Lung (tissue), 12 donors: ENCODE measurements around the gene SMYD2. TPM values are rescaled to one million over a fixed set of nuclear protein-coding genes. Genes with fewer than 3 reads are reported as not detected.

Experiments used
- ATAC-seq: fragments of 200-7000 bp; cut with Tn5 transposase; one replicate; pipeline ENCODE4 v1.9.1; 2020; ENCODE audit warnings: moderate number of reproducible peaks; ENCODE audit not compliant: insufficient read depth, low FRiP score
- DNase-seq, 3 donors: peaks; one replicate each; pipeline ENCODE4 v3.0.0-alpha.2; 2013 to 2017
- H3K27ac ChIP-seq, 2 donors: one replicate each; pipeline ENCODE4 v1.5.1; 2013; ENCODE audit warnings: mild to moderate bottlenecking in 2 of 2, moderate library complexity in 2 of 2, control low read depth in 1 of 2, inconsistent platforms in 1 of 2, low read depth in 1 of 2, low read length in 1 of 2
- H3K27me3 ChIP-seq, 3 donors: one replicate each; pipeline ENCODE4 v1.5.1; 2013; ENCODE audit warnings: low read length in 2 of 3; ENCODE audit not compliant: control insufficient read depth in 3 of 3, insufficient read depth in 3 of 3
- H3K36me3 ChIP-seq, 4 donors: one replicate each; pipeline ENCODE4 v1.5.1; 2013; ENCODE audit warnings: low read length in 4 of 4, mild to moderate bottlenecking in 1 of 4, moderate library complexity in 1 of 4; ENCODE audit not compliant: control insufficient read depth in 4 of 4, insufficient read depth in 4 of 4
- H3K4me1 ChIP-seq, 5 donors: one replicate each; pipeline ENCODE4 v1.5.1; 2013; ENCODE audit warnings: low read length in 5 of 5, mild to moderate bottlenecking in 2 of 5, moderate library complexity in 1 of 5; ENCODE audit not compliant: control insufficient read depth in 5 of 5, insufficient read depth in 5 of 5
- H3K4me3 ChIP-seq: one replicate; pipeline ENCODE4 v1.5.1; 2013; ENCODE audit warnings: mild to moderate bottlenecking, control low read depth, moderate library complexity
- H3K9ac ChIP-seq, 2 donors: one replicate each; pipeline ENCODE4 v1.5.1; 2013; ENCODE audit warnings: low read length in 2 of 2, control low read depth in 1 of 2; ENCODE audit not compliant: insufficient read depth in 1 of 2
- H3K9me3 ChIP-seq, 4 donors: one replicate each; pipeline ENCODE4 v1.5.1; 2013; ENCODE audit warnings: low read length in 3 of 4, mild to moderate bottlenecking in 1 of 4, moderate library complexity in 1 of 4; ENCODE audit not compliant: control insufficient read depth in 4 of 4, insufficient read depth in 3 of 4
- WGBS, 2 donors: extraction: QIAGEN DNeasy Blood & Tissue Kit; methylation state at CpG; one replicate each; pipeline ENCODE4 v1.1.7; 2013; 5-methylcytosine and 5-hydroxymethylcytosine counted together
- polyA plus RNA-seq, 2 donors: library from polyadenylated mRNA; stranded (reverse); fragments of 200-250 nt; gene quantifications; one replicate each; pipeline ENCODE4 v1.2.1, GENCODE V29; 2013
- total RNA-seq, 2 donors: library from RNA; depleted of rRNA in 1 of 2; stranded (reverse); fragments of >200 nt in 1 of 2; gene quantifications; one replicate each; pipeline ENCODE4 v1.2.1, GENCODE V29; 2014 to 2021
- TF ChIP-seq, protein P1 (sequence below): IDR thresholded peaks from 2 replicates; pipeline ENCODE4 v1.5.1; 2012; ENCODE audit warnings: mild to moderate bottlenecking; ENCODE audit errors: control extremely low read depth, extremely low read depth
- donor health status: control.
- donor health status: control.
- donor health status: Bipolar disorder and iron deficiency.
- donor health status: healthy.
- donor health status: DM: yes; HTN: yes; CAD: no.

The SMYD2 gene
- total and polyA plus RNA-seq, 4 donors: 20.6 to 48.6 (median 28.2) TPM

- Histone ChIP-seq H3K9me3 (no peaks in the 10 kb centered on the region), H3K27ac (peak overlapping the region; percentile 13 to 52), H3K4me3 (no peak overlapping the region), H3K27me3 (no peaks in the 10 kb centered on the region), H3K9ac (no peak overlapping the region), H3K4me1 (peaks cover 0 to 10% (median 3%) of the 10 kb centered on the region in 5 donors), H3K36me3 (peaks cover 2 to 7% (median 4%) of the 10 kb centered on the region in 4 donors)
- TF ChIP-seq, protein P1, sequence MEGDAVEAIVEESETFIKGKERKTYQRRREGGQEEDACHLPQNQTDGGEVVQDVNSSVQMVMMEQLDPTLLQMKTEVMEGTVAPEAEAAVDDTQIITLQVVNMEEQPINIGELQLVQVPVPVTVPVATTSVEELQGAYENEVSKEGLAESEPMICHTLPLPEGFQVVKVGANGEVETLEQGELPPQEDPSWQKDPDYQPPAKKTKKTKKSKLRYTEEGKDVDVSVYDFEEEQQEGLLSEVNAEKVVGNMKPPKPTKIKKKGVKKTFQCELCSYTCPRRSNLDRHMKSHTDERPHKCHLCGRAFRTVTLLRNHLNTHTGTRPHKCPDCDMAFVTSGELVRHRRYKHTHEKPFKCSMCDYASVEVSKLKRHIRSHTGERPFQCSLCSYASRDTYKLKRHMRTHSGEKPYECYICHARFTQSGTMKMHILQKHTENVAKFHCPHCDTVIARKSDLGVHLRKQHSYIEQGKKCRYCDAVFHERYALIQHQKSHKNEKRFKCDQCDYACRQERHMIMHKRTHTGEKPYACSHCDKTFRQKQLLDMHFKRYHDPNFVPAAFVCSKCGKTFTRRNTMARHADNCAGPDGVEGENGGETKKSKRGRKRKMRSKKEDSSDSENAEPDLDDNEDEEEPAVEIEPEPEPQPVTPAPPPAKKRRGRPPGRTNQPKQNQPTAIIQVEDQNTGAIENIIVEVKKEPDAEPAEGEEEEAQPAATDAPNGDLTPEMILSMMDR: no peak
- WGBS, 2 donors: 45 to 62% methylated on average over 6 of the region's 6 CpGs
- DNase-seq: peak; percentile 38 to 67 (median 59)
- no peak for ATAC-seq
Observed at GRCh38 chr1:214337511-214337910, 56.6 kb downstream of the SMYD2 start.

DNA sequence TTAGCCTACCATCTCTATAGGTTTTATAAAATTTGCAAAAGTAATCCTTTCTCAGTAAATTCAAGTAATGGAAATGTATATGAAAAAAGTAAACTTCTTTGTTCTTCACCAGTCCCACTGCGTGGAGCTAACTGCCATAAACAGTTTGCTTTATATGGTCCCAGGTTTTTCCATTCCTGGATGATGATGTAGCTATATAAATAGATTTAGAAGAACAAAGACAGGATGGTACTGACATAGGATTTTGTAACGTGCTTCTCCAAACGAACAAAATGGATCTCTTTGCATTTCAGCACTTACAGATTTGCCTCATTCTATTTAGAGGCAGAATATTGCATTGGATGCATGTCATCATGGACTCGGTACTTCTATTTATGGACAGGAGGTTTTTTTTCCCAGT is 57.3 kb downstream of the SMYD2 start:
- peak overlapping the region in 1 of 2 donors; percentile 52 for H3K27ac ChIP-seq
- no peak overlapping the region for H3K4me3 ChIP-seq

DNA sequence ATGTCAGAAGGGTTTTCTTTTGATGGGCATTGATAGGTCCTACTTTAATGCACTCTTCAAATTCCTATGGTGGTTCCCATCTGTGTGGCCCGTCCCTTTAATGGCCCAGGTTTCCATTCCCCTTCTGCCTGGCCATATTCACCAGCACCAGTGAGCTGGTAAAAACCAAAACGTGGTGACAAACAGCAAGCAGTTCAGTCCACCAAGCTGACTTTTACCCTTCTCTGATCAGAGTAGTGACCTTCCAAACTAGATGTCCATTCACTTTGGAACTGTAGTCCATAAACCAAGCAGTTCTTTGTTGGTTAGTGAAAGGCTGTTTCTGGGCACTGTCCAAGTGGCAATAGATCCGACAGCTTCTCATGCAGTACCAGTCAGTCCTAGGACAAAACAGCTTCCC is 60.5 kb downstream of the SMYD2 start:
- H3K27ac ChIP-seq: peak overlapping the region in 1 of 2 donors; percentile 42
- no peak overlapping the region for H3K4me3 ChIP-seq
- WGBS, 2 donors: 89 to 93% methylated on average over 3 of the region's 3 CpGs
- ATAC-seq: no peak
- peaks cover 0 to 10% (median 0%) of the 10 kb centered on the region in 5 donors for H3K4me1 ChIP-seq
- H3K9me3 ChIP-seq: peaks cover 0 to 7% (median 1%) of the 10 kb centered on the region in 4 donors
- TF ChIP-seq, protein P1: no peak
- no peaks in the 10 kb centered on the region for H3K27me3 ChIP-seq
- no peak overlapping the region for H3K9ac ChIP-seq
- DNase-seq: no peak
- H3K36me3 ChIP-seq: peaks cover 1 to 18% (median 10%) of the 10 kb centered on the region in 4 donors

More for the DNA sequence above, 57.3 kb downstream of the SMYD2 start:
- no peak for ATAC-seq
- TF ChIP-seq, protein P1: no peak
- H3K36me3 ChIP-seq: peaks cover 2 to 7% (median 4%) of the 10 kb centered on the region in 4 donors
- no peak for DNase-seq
- H3K9ac ChIP-seq: no peak overlapping the region
- H3K27me3 ChIP-seq: no peaks in the 10 kb centered on the region
- 65 to 72% methylated on average over 4 of the region's 4 CpGs for WGBS, 2 donors
- H3K9me3 ChIP-seq: no peaks in the 10 kb centered on the region
- peaks cover 0 to 10% (median 2%) of the 10 kb centered on the region in 5 donors for H3K4me1 ChIP-seq

DNA sequence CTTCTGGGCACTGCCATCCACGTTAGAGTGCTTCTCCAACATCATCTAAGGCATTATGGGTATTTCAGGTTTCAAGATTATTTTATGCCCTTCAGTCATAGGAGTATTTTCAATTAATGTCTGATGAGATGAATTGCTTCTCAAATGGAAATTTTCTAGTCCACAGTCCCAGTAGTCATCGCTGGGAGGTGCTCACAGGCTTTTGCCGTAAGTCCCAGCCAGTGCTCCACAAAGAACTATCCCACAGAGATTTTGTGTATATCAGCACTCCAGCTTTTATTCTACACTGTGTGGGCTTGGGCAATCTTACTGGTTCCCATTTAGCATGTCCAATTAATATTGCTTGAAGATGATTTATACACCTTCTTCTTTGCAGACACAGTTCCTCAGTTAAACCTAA is 61.0 kb downstream of the SMYD2 start:
- no peak for ATAC-seq
- Histone ChIP-seq H3K4me3 (no peak overlapping the region), H3K4me1 (peaks cover 0 to 10% (median 0%) of the 10 kb centered on the region in 5 donors), H3K27ac (no peak overlapping the region), H3K27me3 (no peaks in the 10 kb centered on the region), H3K9ac (no peak overlapping the region), H3K36me3 (peaks cover 2 to 18% (median 10%) of the 10 kb centered on the region in 4 donors), H3K9me3 (peaks cover 0 to 7% (median 1%) of the 10 kb centered on the region in 4 donors)
- no peak for DNase-seq
- TF ChIP-seq, protein P1: no peak
- 85 to 92% methylated on average over 3 of the region's 3 CpGs for WGBS, 2 donors
